ENCODE data around the gene TMEM62. TPM values are rescaled to one million over a fixed set of nuclear protein-coding genes. Genes with fewer than 3 reads are reported as not detected.

TMEM62 gene
- 18.3 TPM for total RNA-seq

DNA sequence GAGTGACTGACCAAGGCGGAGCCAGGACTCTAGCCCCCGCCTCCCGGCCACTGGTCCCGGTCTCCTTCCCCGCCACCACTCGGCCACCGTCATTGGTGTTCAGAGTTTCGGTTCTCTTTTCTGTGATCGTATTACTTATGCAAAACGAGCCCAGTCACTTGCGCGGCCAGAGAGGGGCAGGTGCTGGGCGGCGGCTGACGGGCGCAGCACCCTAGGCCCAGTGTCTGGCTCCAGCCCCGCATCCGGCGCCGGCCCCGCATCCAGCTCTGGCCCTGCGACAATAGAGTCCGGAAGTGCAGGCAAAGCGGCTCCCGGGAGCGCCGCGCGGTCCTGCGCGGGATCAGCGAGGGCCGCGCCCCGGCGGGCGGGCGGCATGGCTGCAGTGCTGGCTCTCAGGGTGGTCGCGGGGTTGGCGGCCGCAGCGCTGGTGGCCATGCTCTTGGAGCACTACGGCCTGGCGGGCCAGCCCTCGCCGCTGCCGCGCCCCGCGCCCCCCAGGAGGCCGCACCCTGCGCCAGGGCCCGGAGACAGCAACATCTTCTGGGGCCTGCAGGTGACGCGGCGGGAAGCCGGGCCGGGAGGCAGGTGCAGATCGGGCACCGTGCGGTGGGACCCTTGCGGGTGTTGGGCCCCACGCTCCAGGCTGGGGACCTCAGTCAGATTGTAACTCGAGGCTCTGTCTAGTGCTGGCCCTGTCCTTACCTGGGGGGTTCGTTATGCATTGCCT lies at the start of gene TMEM62:
Gene TMEM62, plus strand, starts transcription at position 157 of the 727 bp plus-strand sequence. Its CDS starts 217 bp downstream, at position 374.

DNA sequence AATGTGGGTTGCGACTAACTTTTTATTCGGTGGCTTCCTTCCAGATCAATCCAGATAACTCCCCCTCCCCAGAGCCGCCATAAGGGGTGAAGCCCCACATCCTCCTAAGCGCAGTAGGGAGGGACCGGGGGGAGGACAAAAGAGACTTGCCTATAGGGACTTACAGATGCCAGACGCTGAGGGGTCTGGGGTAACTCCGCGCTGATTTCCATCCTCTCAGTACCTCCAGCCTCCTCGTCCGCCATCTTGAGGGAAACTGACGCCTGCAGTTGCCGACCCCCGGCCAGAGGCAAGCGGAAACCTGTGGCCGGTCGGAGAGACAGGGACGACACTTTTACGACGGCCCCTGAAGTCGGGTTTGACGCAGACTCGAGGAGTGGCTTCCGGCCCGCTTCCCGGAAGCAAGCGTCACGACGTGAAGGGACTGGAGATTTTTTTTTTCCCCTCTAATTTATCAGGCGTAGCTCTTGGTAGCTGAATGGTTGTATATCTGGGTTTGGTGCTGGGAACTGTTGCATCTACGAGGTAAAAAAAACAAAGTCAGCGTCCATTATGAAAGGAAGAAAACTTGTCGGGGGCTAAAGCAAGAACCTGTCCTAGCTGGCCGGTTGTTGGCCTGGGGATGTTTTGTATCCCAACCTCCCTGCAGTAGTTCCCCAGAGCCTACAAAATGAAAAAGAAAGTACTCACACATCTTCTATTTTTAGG lies 27.5 kb upstream of the TMEM62 start, which contains the start of gene UBR1:
Gene UBR1, minus strand, starts transcription at position 261 of the 708 bp plus-strand sequence. Its CDS starts 16 bp downstream, at position 245.

DNA sequence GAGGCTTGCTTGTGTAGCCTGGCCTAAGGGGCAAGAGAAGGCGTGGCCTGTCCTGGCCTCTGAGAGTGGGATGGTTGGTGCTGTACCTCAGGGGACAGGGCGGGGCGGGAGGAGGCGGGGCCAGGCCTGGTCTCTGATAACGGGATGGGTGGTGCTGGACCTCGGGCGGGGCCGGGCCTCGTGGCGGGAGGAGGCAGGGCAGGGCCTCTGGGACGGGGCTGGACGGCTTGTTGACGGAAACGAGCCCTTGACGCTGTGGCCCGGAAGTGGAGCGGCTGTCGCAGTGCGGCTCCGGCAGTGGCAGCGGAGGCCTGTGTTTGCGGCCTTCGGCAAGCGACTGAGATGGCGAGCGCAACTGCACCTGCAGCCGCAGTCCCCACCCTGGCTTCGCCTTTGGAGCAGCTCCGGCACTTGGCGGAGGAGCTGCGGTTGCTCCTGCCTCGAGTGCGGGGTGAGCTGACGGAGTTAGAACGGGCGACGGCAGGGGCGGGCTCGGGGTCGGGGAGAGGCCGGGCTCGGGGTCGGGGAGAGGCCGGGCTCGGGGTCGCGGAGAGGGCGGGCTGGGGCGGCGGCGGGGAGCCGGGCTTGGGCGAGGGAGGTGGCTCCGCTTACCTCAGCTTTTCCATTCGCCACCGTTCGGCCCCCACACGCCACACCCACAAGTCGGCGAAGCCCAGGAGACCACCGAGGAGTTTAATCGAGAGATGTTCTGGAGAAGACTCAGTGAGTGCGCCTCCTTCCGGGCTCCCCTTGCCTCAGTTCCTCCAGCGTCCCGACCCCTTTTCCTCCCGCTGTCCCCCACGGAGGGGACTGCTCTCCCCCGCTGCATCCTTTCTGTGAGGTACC lies 52.0 kb downstream of the TMEM62 start, which contains the start of gene CCNDBP1:
Gene CCNDBP1, plus strand, starts transcription at position 247 of the 846 bp plus-strand sequence. Its CDS starts 96 bp downstream, at position 343.

DNA sequence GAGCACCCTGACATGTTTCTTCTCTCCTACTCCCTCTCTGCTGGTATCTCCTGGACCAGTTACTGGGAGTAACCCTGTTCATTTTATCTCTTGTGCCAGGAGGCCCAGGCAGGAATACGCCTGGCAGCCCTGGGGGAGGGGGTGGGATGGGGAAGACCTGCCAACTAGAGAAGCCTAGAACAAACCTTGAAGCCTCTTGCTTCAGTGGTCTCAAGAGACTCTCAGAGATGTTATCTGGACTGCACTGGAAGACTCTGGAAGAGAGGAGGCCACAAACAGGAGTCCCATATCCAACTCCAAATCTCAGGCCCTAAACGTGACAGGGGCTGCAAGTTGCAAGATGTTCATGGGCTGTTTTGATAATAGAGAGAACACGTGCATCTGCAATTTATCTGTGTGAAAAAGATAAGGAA lies 87.6 kb downstream of the TMEM62 start, which contains the start of gene EPB42:
Gene EPB42, minus strand, starts transcription at position 28 of the 413 bp plus-strand sequence. CDS start 193 bp downstream, outside the sequence.

Small RNA genes lying within 50 kb of the gene (small RNA-seq; reads per million reads assigned to genes)
- gene AC068724.2 (ENCODE audit: low replicate concordance), result not detected

Other genes starting within 250 kb of the TMEM62 start
- 14.9 TPM for gene TTBK2, start 212.8 kb upstream of the TMEM62 start, total RNA-seq
- gene UBR1, start 27.5 kb upstream of the TMEM62 start, total RNA-seq, result 43.1 TPM
- gene CCNDBP1, start 51.8 kb downstream of the TMEM62 start, total RNA-seq, result 68.3 TPM
- 14.8 TPM for gene EPB42, start 87.4 kb downstream of the TMEM62 start, total RNA-seq
- gene TGM5, start 133.3 kb downstream of the TMEM62 start, total RNA-seq, result not detected
- 0.18 TPM for gene TGM7, start 168.7 kb downstream of the TMEM62 start, total RNA-seq
- gene LCMT2, start 197.0 kb downstream of the TMEM62 start, total RNA-seq, result 6.3 TPM
- gene ZSCAN29, start 237.5 kb downstream of the TMEM62 start, total RNA-seq, result 28.8 TPM
- 17.3 TPM for gene TUBGCP4, start 237.5 kb downstream of the TMEM62 start, total RNA-seq